Tibial artery (tissue), 4 donors: ENCODE data around the gene TARP.
"Not testable (repeated sequence)": the region's sequence is repeated elsewhere in the genome, so short reads cannot be mapped to it uniquely, and the experiment has no call there.

Experiments used
- DNase-seq, 2 donors: peaks; one replicate each; pipeline ENCODE4 v3.0.0-alpha.2; 2019
- H3K27ac ChIP-seq, 2 donors: fragments of 200-600 bp; sonication (generic) in 1 of 2; 1 replicate in 1 of 2; 2 replicates in 1 of 2; pipeline ENCODE4 v1.5.1; 2018 to 2019; ENCODE audit warnings: mild to moderate bottlenecking in 1 of 2
- H3K27me3 ChIP-seq, 2 donors: fragments of 200-600 bp; sonication (generic) in 1 of 2; one replicate each; pipeline versions ENCODE4 v1.5.1 to v1.6.0; 2016 to 2019
- H3K36me3 ChIP-seq, 3 donors: fragments of 200-600 bp; sonication (generic) in 2 of 3; one replicate each; pipeline ENCODE4 v1.5.1; 2016 to 2019; ENCODE audit warnings: mild to moderate bottlenecking in 2 of 3
- H3K4me1 ChIP-seq, 4 donors: fragments of 200-600 bp; sonication (generic) in 2 of 4; 1 replicate in 3 of 4; 2 replicates in 1 of 4; pipeline ENCODE4 v1.5.1; 2016 to 2019
- H3K4me3 ChIP-seq, 2 donors: fragments of 200-600 bp; sonication (generic) in 1 of 2; 1 replicate in 1 of 2; 2 replicates in 1 of 2; pipeline ENCODE4 v1.5.1; 2018 to 2019; ENCODE audit warnings: mild to moderate bottlenecking in 2 of 2
- H3K9me3 ChIP-seq, 3 donors: fragments of 200-600 bp; sonication (generic) in 1 of 3; one replicate each; pipeline ENCODE4 v1.5.1; 2016 to 2019
- intact Hi-C: fragments of 100-400 bp; cut with DNase I; formaldehyde crosslinking; loops from one replicate; pipeline ENCODE4 v1.15.0; 2023; ENCODE audit warnings: low total_unique reads
- TF ChIP-seq, protein P1 (sequence below), 2 experiments: fragments of 200-600 bp in 1 of 2; fragments of 450-650 bp in 1 of 2; IDR thresholded peaks; one replicate each; pipeline ENCODE4 v1.5.1; 2017 to 2019; ENCODE audit warnings: antibody characterized with exemption in 2 of 2, mild to moderate bottlenecking in 1 of 2, moderate library complexity in 1 of 2

The TARP gene

DNA sequence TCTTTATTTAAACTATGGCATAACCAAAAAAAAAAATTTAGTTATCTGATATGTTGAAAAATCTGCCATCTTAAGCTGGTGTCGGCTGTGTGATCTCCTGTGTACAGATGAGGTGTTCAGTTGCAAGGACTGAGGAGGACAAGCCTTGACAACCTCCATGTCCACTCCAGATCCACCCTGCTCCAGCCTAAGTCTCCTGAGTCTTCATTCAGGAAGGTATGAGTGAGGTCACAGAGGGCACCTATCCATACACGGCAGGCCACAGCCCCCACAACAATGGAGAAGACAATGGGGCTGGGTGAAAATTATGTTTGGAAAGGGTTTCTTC, 16.1 kb downstream of the TARP start:
- no peaks in the 10 kb centered on the region for H3K36me3 ChIP-seq
- H3K27me3 ChIP-seq = no peaks in the 10 kb centered on the region
- intact Hi-C loops = no loop called here
- H3K27ac ChIP-seq = no peak overlapping the region
- DNase-seq = no peak
- TF ChIP-seq, protein P1, sequence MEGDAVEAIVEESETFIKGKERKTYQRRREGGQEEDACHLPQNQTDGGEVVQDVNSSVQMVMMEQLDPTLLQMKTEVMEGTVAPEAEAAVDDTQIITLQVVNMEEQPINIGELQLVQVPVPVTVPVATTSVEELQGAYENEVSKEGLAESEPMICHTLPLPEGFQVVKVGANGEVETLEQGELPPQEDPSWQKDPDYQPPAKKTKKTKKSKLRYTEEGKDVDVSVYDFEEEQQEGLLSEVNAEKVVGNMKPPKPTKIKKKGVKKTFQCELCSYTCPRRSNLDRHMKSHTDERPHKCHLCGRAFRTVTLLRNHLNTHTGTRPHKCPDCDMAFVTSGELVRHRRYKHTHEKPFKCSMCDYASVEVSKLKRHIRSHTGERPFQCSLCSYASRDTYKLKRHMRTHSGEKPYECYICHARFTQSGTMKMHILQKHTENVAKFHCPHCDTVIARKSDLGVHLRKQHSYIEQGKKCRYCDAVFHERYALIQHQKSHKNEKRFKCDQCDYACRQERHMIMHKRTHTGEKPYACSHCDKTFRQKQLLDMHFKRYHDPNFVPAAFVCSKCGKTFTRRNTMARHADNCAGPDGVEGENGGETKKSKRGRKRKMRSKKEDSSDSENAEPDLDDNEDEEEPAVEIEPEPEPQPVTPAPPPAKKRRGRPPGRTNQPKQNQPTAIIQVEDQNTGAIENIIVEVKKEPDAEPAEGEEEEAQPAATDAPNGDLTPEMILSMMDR (IDR thresholded peaks at IDR 0.05) = no peak
- H3K4me1 ChIP-seq = no peaks in the 10 kb centered on the region
- H3K4me3 ChIP-seq = no peak overlapping the region
- no peaks in the 10 kb centered on the region for H3K9me3 ChIP-seq

DNA sequence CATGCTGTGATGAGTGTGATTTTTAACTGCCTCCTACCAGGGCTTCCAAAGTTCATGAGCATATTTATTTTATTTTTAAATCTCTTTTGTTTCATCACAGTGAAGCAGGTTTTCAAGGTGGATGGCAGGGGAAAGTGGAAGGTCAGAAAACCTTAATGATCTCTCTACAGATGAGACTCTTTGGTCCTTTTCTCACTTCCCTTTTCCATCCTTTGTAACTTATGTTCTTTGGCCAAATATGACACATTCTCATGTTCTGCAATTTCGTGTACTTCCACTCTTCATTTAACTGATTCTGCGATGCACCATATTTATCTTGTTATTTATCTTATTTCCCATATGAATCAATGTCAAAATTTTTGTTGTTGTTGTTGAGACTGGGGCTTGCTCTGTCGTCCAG, 23.6 kb downstream of the TARP start:
- H3K36me3 ChIP-seq, H3K4me3 ChIP-seq, DNase-seq, H3K27me3 ChIP-seq, H3K27ac ChIP-seq, intact Hi-C loops, H3K4me1 ChIP-seq, H3K9me3 ChIP-seq: not testable (repeated sequence)

DNA sequence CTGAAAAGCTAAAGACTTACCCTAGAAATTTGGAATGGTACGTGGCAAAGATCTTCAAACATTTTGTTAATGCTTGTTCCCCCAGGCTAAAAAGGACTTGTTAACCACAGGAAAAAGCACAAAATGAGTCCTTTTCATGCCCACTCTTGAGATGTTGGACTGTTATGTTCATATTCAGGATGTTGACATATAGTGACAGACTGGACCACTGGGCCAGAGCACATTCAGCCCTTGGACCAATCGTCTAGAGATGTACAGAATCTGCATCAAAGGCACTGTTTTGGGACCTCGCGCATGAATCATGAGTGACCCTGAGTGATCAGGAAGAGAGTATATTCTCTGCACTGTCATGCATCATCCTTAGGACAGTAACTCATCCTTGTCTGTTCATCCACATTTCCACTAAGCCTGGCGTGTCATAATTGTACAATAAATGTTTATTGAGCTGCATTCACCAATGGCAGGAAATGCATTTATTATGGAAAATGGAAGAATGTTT, 25.3 kb downstream of the TARP start:
- TF ChIP-seq, protein P1 (IDR thresholded peaks at IDR 0.05) = no peak
- H3K27ac ChIP-seq = no peak overlapping the region

DNA sequence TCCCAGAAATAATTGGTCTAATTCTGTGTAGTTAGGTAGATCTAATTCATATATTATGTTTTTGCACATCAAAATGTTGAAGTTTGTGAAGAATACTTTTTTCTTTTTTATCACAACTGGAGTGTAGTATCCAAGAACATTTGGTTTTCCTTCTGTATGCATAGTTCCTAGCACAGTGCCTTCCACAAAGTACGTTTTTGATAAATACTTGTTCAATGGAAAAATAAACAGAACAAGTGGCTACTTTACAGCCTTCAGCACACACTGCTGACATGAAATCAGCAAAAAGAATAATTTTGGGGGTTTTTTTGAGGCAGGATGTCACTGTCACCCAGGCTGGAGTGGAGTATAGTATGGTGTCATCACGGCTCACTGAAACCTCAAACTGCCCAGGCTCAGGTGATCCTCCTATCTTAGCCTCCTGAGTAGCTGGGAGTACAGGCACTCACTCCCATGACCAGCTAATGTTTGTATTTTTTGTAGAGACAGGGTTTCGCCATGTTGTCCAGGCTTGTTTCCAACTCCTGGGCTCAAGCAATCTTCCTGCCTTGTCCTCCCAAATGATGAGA, 27.9 kb downstream of the TARP start:
- Histone ChIP-seq H3K4me3 (no peak overlapping the region), H3K27me3 (no peaks in the 10 kb centered on the region), H3K4me1 (no peaks in the 10 kb centered on the region), H3K27ac (no peak overlapping the region), H3K9me3 (no peaks in the 10 kb centered on the region), H3K36me3 (no peaks in the 10 kb centered on the region)
- intact Hi-C loops = no loop called here
- no peak for DNase-seq
- TF ChIP-seq, protein P1 (IDR thresholded peaks at IDR 0.05) = no peak

More for the DNA sequence above, 25.3 kb downstream of the TARP start:
- no peak overlapping the region for H3K4me3 ChIP-seq
- no peaks in the 10 kb centered on the region for H3K9me3 ChIP-seq
- intact Hi-C loops = no loop called here
- H3K4me1 ChIP-seq = no peaks in the 10 kb centered on the region
- no peaks in the 10 kb centered on the region for H3K36me3 ChIP-seq
- no peaks in the 10 kb centered on the region for H3K27me3 ChIP-seq
- DNase-seq = no peak

DNA sequence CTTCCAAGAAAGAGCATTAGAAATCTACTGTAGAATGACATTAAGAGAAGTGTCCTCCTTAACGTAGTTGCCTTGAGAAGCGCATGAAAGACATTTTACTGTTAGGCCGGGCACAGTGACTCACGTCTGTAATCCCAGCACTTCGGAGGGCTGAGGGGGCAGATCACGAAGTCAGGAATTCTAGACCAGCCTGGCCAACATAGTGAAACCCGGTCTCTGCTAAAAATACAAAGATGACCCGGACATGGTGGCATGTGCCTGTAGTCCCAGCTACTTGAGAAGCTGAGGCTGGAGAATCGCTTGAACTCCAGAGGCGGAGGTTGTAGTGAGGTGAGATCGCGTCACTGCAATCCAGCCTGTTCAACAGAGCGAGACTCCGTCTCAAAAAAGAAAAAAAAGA, 28.9 kb downstream of the TARP start:
- no peaks in the 10 kb centered on the region for H3K9me3 ChIP-seq
- no peak overlapping the region for H3K4me3 ChIP-seq
- TF ChIP-seq, protein P1 (IDR thresholded peaks at IDR 0.05) = no peak
- no peaks in the 10 kb centered on the region for H3K4me1 ChIP-seq
- no peaks in the 10 kb centered on the region for H3K36me3 ChIP-seq
- H3K27me3 ChIP-seq = no peaks in the 10 kb centered on the region
- DNase-seq = no peak
- H3K27ac ChIP-seq = no peak overlapping the region
- intact Hi-C loops = no loop called here

DNA sequence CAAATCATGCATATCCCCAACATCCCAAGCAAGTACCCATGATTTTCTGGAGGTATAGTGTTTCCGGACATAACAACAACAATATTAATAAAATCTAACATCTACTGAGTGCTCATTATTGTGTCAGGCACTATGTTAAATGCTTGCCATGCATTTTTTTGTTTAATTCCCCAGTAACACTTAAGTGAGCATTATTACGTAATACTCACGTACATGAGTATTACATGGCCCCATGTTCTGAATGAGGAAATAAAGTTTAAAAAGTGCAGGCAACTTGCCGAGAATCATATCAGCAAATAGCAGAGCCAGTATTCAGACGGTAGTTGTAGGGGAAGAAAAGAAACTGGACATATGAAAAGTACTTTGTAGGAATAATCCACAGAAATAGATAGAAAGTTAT, 30.1 kb downstream of the TARP start:
- H3K4me1 ChIP-seq, H3K36me3 ChIP-seq, intact Hi-C loops, H3K27ac ChIP-seq, H3K4me3 ChIP-seq, DNase-seq, H3K9me3 ChIP-seq, H3K27me3 ChIP-seq: not testable (repeated sequence)

DNA sequence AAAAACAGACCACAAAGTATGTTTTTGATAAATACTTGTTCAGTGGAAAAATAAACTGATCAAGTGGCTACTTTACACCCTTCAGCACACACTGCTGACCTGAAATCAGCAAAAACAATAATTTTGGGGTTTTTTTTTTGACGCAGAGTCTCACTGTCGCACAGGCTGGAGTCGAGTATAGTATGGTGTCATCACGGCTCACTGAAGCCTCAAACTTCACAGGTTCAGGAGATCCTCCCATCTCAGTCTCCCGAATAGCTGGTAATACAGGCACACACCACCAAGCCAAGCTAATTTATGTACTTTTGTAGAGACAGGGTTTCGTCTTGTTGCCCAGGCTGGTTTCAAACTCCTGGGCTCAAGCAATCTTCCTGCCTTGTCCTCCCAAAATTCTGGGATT, 30.6 kb downstream of the TARP start:
- intact Hi-C loops = no loop called here
- TF ChIP-seq, protein P1 (IDR thresholded peaks at IDR 0.05) = no peak
- Histone ChIP-seq H3K4me3 (no peak overlapping the region), H3K9me3 (no peaks in the 10 kb centered on the region), H3K27me3 (no peaks in the 10 kb centered on the region), H3K4me1 (no peaks in the 10 kb centered on the region), H3K36me3 (no peaks in the 10 kb centered on the region), H3K27ac (no peak overlapping the region)
- DNase-seq = no peak
